Hepatocyte (in vitro differentiated cells): Measurements from ENCODE around the gene NUDT14. TPM values are rescaled to one million over a fixed set of nuclear protein-coding genes. Genes with fewer than 3 reads are reported as not detected.

Experiments used
- DNase-seq: peaks from one replicate; pipeline ENCODE4 v3.0.0-alpha.2; 2016; ENCODE audit warnings: low spot score
- H2AFZ ChIP-seq: fragments of 200-600 bp; sonication (generic); 2 replicates; pipeline ENCODE4 v1.6.0; 2016; ENCODE audit warnings: antibody characterized with exemption, mild to moderate bottlenecking
- H3K27ac ChIP-seq: fragments of 200-600 bp; sonication (generic); 2 replicates; pipeline ENCODE4 v1.5.1; 2016; ENCODE audit warnings: mild to moderate bottlenecking
- H3K27me3 ChIP-seq: fragments of 200-600 bp; sonication (generic); 2 replicates; pipeline ENCODE4 v1.6.1; 2016
- H3K36me3 ChIP-seq: fragments of 200-600 bp; sonication (generic); replicated peaks from 2 replicates; pipeline ENCODE4 v1.5.1; 2016; ENCODE audit warnings: low read depth; ENCODE audit not compliant: insufficient read depth
- H3K4me1 ChIP-seq: fragments of 200-600 bp; sonication (generic); 2 replicates; pipeline ENCODE4 v1.5.1; 2016; ENCODE audit warnings: mild to moderate bottlenecking, moderate library complexity; ENCODE audit not compliant: insufficient read depth
- H3K4me2 ChIP-seq: fragments of 200-600 bp; sonication (generic); 2 replicates; pipeline ENCODE4 v1.6.0; 2016
- H3K4me3 ChIP-seq: fragments of 200-600 bp; sonication (generic); 2 replicates; pipeline ENCODE4 v1.5.1; 2016; ENCODE audit warnings: mild to moderate bottlenecking
- H3K79me2 ChIP-seq: fragments of 200-600 bp; sonication (generic); 2 replicates; pipeline ENCODE4 v1.6.0; 2017; ENCODE audit warnings: mild to moderate bottlenecking
- H3K9me2 ChIP-seq: fragments of 200-600 bp; sonication (generic); replicated peaks from 2 replicates; pipeline ENCODE4 v1.6.0; 2017; ENCODE audit warnings: mild to moderate bottlenecking; ENCODE audit not compliant: insufficient read depth
- H3K9me3 ChIP-seq: fragments of 200-600 bp; sonication (generic); 2 replicates; pipeline ENCODE4 v1.5.1; 2016; ENCODE audit warnings: low read depth, mild to moderate bottlenecking
- H4K20me1 ChIP-seq: fragments of 200-600 bp; sonication (generic); 2 replicates; pipeline ENCODE4 v1.6.0; 2016; ENCODE audit warnings: mild to moderate bottlenecking; ENCODE audit not compliant: insufficient read depth, poor library complexity, severe bottlenecking
- CTCF ChIP-seq: fragments of 200-600 bp; sonication (generic); IDR thresholded peaks from 2 replicates; pipeline ENCODE4 v1.5.1; 2016; ENCODE audit warnings: antibody characterized with exemption, mild to moderate bottlenecking; ENCODE audit not compliant: poor library complexity
- EZH2 ChIP-seq: fragments of 200-600 bp; sonication (generic); IDR thresholded peaks from 2 replicates; pipeline ENCODE4 v1.6.1; 2016; ENCODE audit warnings: antibody characterized with exemption, mild to moderate bottlenecking, borderline replicate concordance
- EZH2phosphoT487 ChIP-seq: fragments of 200-600 bp; sonication (generic); IDR thresholded peaks from one replicate; pipeline ENCODE4 v1.6.1; 2018; ENCODE audit warnings: antibody characterized with exemption, mild to moderate bottlenecking, low read depth, moderate library complexity; ENCODE audit not compliant: unreplicated experiment, severe bottlenecking
- WGBS: methylation state at CpG from one replicate; pipeline ENCODE4 v1.1.6; 2016; ENCODE audit warnings: low lambda C conversion rate; ENCODE audit errors: missing lambda C conversion rate; 5-methylcytosine and 5-hydroxymethylcytosine counted together
- polyA plus RNA-seq: library from polyadenylated mRNA; unstranded; fragments of >200 nt; fragmentation: Nextera tagmentation; extraction: Ambion mirVana; gene quantifications from 2 replicates; pipeline ENCODE4 v1.2.1, GENCODE V29; 2016
- total RNA-seq: library from RNA; depleted of rRNA; stranded (reverse); fragments of >200 nt; gene quantifications from 2 replicates; pipeline ENCODE4 v1.2.3, GENCODE V29; 2014

Gene NUDT14
- total and polyA plus RNA-seq, 2 experiments from 2014 or later: 47.4 to 98.1 TPM

GRCh38 chr14:105141486-105142281 is 39.4 kb downstream of the NUDT14 start:
- no peaks in the 10 kb centered on the region for H3K79me2 ChIP-seq
- peaks cover 5% of the 10 kb centered on the region for H3K9me3 ChIP-seq
- H3K4me3 ChIP-seq: no peak overlapping the region
- 95% methylated on average over 43 of the region's 43 CpGs for WGBS
- no peak overlapping the region for H3K27ac ChIP-seq
- H3K4me1 ChIP-seq: no peaks in the 10 kb centered on the region
- H3K36me3 ChIP-seq: no peaks in the 10 kb centered on the region
- H3K9me2 ChIP-seq: no peaks in the 10 kb centered on the region
- H3K4me2 ChIP-seq: no peak overlapping the region
- no peak overlapping the region for H2AFZ ChIP-seq
- DNase-seq: no peak
- TF ChIP-seq EZH2 (no peak), CTCF (no peak), EZH2phosphoT487 (no peak)
- H3K27me3 ChIP-seq: no peaks in the 10 kb centered on the region
- H4K20me1 ChIP-seq: no peaks in the 10 kb centered on the region

- Histone ChIP-seq H3K9me2 (no peaks in the 10 kb centered on the region), H3K4me2 (no peak overlapping the region), H3K79me2 (no peaks in the 10 kb centered on the region), H3K9me3 (peaks cover 5% of the 10 kb centered on the region), H3K27me3 (no peaks in the 10 kb centered on the region), H3K36me3 (no peaks in the 10 kb centered on the region), H3K4me3 (no peak overlapping the region), H4K20me1 (no peaks in the 10 kb centered on the region), H2AFZ (no peak overlapping the region), H3K27ac (no peak overlapping the region), H3K4me1 (no peaks in the 10 kb centered on the region)
- DNase-seq: no peak
- 95% methylated on average over 6 of the region's 6 CpGs for WGBS
- TF ChIP-seq EZH2 (no peak), CTCF (no peak), EZH2phosphoT487 (no peak)
Observed at GRCh38 chr14:105141026-105141425, 40.1 kb downstream of the NUDT14 start.

GRCh38 chr14:105140581-105140980 is 40.5 kb downstream of the NUDT14 start:
- Histone ChIP-seq H3K4me1 (no peaks in the 10 kb centered on the region), H3K4me3 (no peak overlapping the region), H3K27ac (no peak overlapping the region), H3K36me3 (no peaks in the 10 kb centered on the region), H3K9me2 (no peaks in the 10 kb centered on the region), H4K20me1 (no peaks in the 10 kb centered on the region), H3K27me3 (no peaks in the 10 kb centered on the region), H3K4me2 (no peak overlapping the region), H3K9me3 (peaks cover 5% of the 10 kb centered on the region), H3K79me2 (no peaks in the 10 kb centered on the region), H2AFZ (no peak overlapping the region)
- TF ChIP-seq EZH2phosphoT487 (no peak), CTCF (no peak), EZH2 (no peak)
- WGBS: 92% methylated on average over 7 of the region's 7 CpGs
- no peak for DNase-seq
